ENCODE results near the gene SGMS1. TPM values are rescaled to one million over a fixed set of nuclear protein-coding genes. Genes with fewer than 3 reads are reported as not detected.
"Not testable (repeated sequence)": the region's sequence is repeated elsewhere in the genome, so short reads cannot be mapped to it uniquely, and the experiment has no call there.

The SGMS1 gene
- polyA plus RNA-seq, 1 donor from 2014 or later, result 8.0 TPM

DNA sequence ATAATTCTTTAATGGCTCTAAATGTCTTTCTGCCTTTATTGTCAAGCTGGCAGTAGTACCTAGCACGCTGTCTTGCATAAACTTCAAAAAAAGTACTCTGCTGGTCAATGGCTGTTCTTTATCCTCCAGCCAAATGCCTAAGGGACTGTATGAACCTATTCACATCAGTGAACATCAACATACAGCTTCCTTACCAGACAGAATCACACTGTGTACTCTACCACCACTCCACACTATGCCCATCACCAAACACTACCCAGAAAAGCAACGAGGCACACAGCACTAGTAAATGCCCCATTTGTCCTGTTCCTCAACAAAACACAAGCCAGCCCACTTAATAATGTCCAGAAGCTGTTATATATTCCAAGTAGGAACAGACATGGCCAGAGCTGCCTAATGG lies 127.5 kb downstream of the SGMS1 start:
- Histone ChIP-seq H2AFZ (ENCODE audit: low read depth, low read length) (no peak overlapping the region), H3K27ac (ENCODE audit: low read length) (no peak overlapping the region), H3K36me3 (ENCODE audit: insufficient read depth, low read length) (no peaks in the 10 kb centered on the region), H3K4me2 (ENCODE audit: low read length) (no peak overlapping the region), H3K9me3 (ENCODE audit: low read length) (no peaks in the 10 kb centered on the region), H3K9ac (ENCODE audit: low read length) (no peak overlapping the region), H3K4me3 (ENCODE audit: low read length) (no peak overlapping the region), H4K20me1 (ENCODE audit: insufficient read depth) (no peaks in the 10 kb centered on the region), H3K27me3 (ENCODE audit: insufficient read depth, low read depth, low read length) (no peaks in the 10 kb centered on the region), H3F3A (ENCODE audit: insufficient read depth, low read length, poor library complexity, severe bottlenecking) (no peaks in the 10 kb centered on the region), H3K9me2 (ENCODE audit: insufficient read depth, low read length) (no peaks in the 10 kb centered on the region), H3K79me2 (replicated peaks; ENCODE audit: insufficient read depth, low read length) (no peaks in the 10 kb centered on the region)
- TF ChIP-seq TAF1 (IDR thresholded peaks at IDR 0.05; ENCODE audit: low read depth) (no peak), SMC3 (conservative IDR thresholded peaks at IDR 0.05; ENCODE audit: poor library complexity) (no peak), EZH2 (IDR thresholded peaks at IDR 0.05; ENCODE audit: borderline replicate concordance, insufficient read depth, low read length, poor library complexity, severe bottlenecking) (no peak), RAD21 (conservative IDR thresholded peaks at IDR 0.05) (no peak), POLR2AphosphoS5 (IDR thresholded peaks at IDR 0.05) (no peak), MXI1 (conservative IDR thresholded peaks at IDR 0.05; ENCODE audit: poor library complexity, severe bottlenecking) (no peak)
- TF ChIP-seq, protein P1, sequence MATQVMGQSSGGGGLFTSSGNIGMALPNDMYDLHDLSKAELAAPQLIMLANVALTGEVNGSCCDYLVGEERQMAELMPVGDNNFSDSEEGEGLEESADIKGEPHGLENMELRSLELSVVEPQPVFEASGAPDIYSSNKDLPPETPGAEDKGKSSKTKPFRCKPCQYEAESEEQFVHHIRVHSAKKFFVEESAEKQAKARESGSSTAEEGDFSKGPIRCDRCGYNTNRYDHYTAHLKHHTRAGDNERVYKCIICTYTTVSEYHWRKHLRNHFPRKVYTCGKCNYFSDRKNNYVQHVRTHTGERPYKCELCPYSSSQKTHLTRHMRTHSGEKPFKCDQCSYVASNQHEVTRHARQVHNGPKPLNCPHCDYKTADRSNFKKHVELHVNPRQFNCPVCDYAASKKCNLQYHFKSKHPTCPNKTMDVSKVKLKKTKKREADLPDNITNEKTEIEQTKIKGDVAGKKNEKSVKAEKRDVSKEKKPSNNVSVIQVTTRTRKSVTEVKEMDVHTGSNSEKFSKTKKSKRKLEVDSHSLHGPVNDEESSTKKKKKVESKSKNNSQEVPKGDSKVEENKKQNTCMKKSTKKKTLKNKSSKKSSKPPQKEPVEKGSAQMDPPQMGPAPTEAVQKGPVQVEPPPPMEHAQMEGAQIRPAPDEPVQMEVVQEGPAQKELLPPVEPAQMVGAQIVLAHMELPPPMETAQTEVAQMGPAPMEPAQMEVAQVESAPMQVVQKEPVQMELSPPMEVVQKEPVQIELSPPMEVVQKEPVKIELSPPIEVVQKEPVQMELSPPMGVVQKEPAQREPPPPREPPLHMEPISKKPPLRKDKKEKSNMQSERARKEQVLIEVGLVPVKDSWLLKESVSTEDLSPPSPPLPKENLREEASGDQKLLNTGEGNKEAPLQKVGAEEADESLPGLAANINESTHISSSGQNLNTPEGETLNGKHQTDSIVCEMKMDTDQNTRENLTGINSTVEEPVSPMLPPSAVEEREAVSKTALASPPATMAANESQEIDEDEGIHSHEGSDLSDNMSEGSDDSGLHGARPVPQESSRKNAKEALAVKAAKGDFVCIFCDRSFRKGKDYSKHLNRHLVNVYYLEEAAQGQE (IDR thresholded peaks at IDR 0.05; ENCODE audit: borderline replicate concordance), result no peak

DNA sequence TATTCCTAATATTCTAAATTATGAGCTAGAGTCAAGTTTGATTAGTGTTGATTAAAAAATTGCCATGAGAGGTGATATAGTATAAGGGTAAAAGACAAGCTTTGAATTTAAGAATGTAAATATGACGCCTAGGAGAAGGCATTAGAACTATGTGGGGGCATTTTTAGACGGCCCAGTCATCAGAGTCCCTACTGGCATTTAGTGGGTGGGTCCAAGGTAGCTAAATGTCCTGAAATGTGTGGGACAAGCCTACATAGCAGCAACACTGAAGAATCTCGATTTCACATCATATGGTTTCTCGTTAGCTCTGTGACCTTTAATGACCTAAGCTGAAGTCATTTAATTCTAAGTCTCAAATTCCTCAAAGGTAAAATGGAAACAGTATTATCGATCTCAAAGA lies 133.5 kb downstream of the SGMS1 start:
- H3K9ac ChIP-seq (ENCODE audit: low read length), result no peak overlapping the region
- no peak overlapping the region for H3K4me3 ChIP-seq (ENCODE audit: low read length)
- H2AFZ ChIP-seq (ENCODE audit: low read depth, low read length), result no peak overlapping the region
- no peaks in the 10 kb centered on the region for H3K36me3 ChIP-seq (ENCODE audit: insufficient read depth, low read length)
- H3K9me3 ChIP-seq (ENCODE audit: low read length), result no peaks in the 10 kb centered on the region
- H3K4me2 ChIP-seq (ENCODE audit: low read length), result no peak overlapping the region
- no peaks in the 10 kb centered on the region for H3K79me2 ChIP-seq (replicated peaks; ENCODE audit: insufficient read depth, low read length)
- H4K20me1 ChIP-seq (ENCODE audit: insufficient read depth), result no peaks in the 10 kb centered on the region
- H3F3A ChIP-seq (ENCODE audit: insufficient read depth, low read length, poor library complexity, severe bottlenecking), result no peaks in the 10 kb centered on the region
- H3K9me2 ChIP-seq (ENCODE audit: insufficient read depth, low read length), result no peaks in the 10 kb centered on the region
- H3K27ac ChIP-seq (ENCODE audit: low read length), result no peak overlapping the region
- H3K27me3 ChIP-seq (ENCODE audit: insufficient read depth, low read depth, low read length), result no peaks in the 10 kb centered on the region
- TF ChIP-seq, protein P1 (IDR thresholded peaks at IDR 0.05; ENCODE audit: borderline replicate concordance), result no peak
- TF ChIP-seq RAD21 (conservative IDR thresholded peaks at IDR 0.05), result no peak
- TF ChIP-seq EZH2 (IDR thresholded peaks at IDR 0.05; ENCODE audit: borderline replicate concordance, insufficient read depth, low read length, poor library complexity, severe bottlenecking), result no peak
- TF ChIP-seq, protein P2, sequence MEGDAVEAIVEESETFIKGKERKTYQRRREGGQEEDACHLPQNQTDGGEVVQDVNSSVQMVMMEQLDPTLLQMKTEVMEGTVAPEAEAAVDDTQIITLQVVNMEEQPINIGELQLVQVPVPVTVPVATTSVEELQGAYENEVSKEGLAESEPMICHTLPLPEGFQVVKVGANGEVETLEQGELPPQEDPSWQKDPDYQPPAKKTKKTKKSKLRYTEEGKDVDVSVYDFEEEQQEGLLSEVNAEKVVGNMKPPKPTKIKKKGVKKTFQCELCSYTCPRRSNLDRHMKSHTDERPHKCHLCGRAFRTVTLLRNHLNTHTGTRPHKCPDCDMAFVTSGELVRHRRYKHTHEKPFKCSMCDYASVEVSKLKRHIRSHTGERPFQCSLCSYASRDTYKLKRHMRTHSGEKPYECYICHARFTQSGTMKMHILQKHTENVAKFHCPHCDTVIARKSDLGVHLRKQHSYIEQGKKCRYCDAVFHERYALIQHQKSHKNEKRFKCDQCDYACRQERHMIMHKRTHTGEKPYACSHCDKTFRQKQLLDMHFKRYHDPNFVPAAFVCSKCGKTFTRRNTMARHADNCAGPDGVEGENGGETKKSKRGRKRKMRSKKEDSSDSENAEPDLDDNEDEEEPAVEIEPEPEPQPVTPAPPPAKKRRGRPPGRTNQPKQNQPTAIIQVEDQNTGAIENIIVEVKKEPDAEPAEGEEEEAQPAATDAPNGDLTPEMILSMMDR (IDR thresholded peaks at IDR 0.05; ENCODE audit: poor library complexity, severe bottlenecking), result no peak
- no peak for TF ChIP-seq TAF1 (IDR thresholded peaks at IDR 0.05; ENCODE audit: low read depth)
- no peak for TF ChIP-seq MXI1 (conservative IDR thresholded peaks at IDR 0.05; ENCODE audit: poor library complexity, severe bottlenecking)
- TF ChIP-seq EP300 (conservative IDR thresholded peaks at IDR 0.05; ENCODE audit: poor library complexity, severe bottlenecking), result no peak
- no peak for TF ChIP-seq POLR2AphosphoS5 (IDR thresholded peaks at IDR 0.05)
- TF ChIP-seq SMC3 (conservative IDR thresholded peaks at IDR 0.05; ENCODE audit: poor library complexity), result no peak

DNA sequence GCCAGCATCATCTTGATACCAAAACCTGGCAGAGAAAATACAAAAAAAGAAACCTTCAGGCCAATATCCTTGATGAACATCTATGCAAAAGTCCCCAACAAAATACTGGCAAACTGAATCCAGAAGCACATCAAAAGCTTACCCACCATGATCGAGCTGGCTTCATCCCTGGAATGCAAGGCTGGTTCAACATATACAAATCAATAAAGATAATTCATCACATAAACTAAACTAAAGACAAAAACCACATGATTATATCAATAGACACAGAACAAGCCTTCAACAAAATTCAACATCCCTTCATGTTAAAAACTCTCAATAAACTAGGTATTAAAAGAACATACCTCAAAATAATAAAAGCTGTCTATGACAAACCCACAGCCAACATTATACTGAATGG lies 139.2 kb downstream of the SGMS1 start:
- not testable (repeated sequence) for H3K27me3 ChIP-seq (ENCODE audit: insufficient read depth, low read depth, low read length); H3K79me2 ChIP-seq (replicated peaks; ENCODE audit: insufficient read depth, low read length); H3K9me3 ChIP-seq (ENCODE audit: low read length); H3K4me2 ChIP-seq (ENCODE audit: low read length); H3K36me3 ChIP-seq (ENCODE audit: insufficient read depth, low read length); H3K9me2 ChIP-seq (ENCODE audit: insufficient read depth, low read length); H3K4me3 ChIP-seq (ENCODE audit: low read length); H2AFZ ChIP-seq (ENCODE audit: low read depth, low read length); H3K9ac ChIP-seq (ENCODE audit: low read length); H4K20me1 ChIP-seq (ENCODE audit: insufficient read depth); H3F3A ChIP-seq (ENCODE audit: insufficient read depth, low read length, poor library complexity, severe bottlenecking); H3K27ac ChIP-seq (ENCODE audit: low read length)

All from neural cell (in vitro differentiated cells).